ENCODE results near the gene FSTL4.

Gene FSTL4

DNA sequence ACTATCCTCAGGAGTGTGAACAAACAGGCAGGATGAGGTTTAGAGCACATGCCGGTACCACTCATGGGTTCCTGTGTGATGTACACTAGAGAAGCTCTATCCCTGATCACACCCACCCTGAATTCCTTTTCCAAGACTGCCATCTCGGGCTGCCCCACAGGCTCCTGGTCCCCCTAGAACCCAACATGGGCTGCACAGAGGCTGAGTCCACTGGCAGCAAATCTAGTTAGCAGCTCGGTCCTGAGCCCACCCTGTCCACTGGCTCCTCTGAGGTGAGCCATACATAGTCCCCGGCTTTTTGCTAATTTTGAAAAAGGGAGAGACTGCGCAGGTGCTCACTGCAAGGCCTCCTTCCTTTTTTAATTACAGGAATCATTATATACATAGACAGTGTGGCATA is 227.0 kb downstream of the FSTL4 start:
- DNase-seq (ENCODE audit: low read depth), result no peak

DNA sequence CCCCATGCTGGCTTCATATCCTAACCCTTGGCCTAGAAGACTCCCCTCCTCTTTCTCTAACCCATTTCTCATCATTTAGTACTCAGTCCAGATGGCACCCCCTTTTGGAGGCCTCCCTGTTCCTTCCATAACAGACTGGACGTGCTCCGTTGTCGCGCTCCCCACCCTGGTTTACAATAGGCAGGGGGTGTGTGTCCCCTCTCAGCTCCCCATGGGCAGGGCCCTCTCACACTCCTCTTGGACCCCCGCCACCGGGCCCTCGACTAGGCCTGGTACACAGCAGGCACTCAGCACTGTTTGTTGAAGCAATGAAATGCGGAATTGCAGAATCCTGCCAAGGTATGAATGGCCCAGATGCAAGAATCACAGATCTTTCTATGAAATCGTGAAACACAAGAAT is 227.4 kb downstream of the FSTL4 start:
- DNase-seq (ENCODE audit: low read depth), result no peak

DNA sequence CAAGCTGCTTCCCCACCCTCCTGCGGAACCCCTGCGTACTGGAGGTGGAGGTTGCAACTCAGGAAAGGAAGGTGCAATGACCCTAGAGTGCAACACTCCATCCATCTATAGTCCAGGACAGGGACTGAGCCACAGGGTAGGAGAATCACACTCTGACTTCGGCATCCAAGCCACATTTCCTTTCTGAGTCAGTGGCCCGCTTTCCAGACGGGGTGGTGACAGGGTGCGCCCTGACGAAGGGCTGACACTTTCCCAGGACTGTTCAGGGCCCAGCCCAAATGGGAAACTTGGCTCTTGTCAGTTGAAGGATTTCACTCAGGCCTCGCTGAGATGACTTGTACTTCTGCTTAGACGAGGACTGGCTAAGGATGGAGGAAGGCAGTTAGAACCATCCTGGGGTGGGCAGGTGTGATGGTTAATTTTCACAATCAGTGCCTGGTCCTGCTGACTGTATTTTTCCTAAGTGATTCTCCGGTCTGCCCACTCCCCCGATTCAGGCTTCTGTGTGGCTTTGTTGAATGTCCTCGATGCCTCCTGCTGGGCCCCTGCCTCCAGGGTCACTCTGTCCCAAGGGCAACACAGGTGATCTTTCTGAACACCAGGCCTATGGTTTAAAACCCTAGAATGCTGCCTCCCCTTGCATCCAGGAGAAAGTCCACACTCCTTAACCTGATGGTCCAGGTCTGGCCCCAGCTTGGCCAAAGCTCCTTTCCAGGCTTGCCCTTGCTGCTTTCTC is 228.1 kb downstream of the FSTL4 start:
- no peak for DNase-seq (ENCODE audit: low read depth)

DNA sequence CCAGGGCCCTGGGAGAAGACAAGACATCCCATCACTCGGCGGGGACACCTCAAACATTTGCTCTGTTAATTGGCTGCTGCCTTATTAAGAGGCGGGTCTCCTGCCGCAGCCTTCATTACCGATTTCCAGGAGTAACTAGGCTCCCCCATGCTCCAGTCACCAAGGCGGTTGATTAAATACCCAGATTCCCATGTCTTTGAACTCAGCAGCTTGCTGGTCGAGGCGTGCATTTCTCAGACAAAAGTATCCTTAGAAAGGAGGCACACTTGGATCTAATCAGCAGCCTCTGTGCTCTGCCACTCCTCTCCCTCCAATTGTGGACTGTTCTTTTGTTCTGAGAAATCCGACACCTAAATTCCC is 228.8 kb downstream of the FSTL4 start:
- DNase-seq (ENCODE audit: low read depth), result no peak

DNA sequence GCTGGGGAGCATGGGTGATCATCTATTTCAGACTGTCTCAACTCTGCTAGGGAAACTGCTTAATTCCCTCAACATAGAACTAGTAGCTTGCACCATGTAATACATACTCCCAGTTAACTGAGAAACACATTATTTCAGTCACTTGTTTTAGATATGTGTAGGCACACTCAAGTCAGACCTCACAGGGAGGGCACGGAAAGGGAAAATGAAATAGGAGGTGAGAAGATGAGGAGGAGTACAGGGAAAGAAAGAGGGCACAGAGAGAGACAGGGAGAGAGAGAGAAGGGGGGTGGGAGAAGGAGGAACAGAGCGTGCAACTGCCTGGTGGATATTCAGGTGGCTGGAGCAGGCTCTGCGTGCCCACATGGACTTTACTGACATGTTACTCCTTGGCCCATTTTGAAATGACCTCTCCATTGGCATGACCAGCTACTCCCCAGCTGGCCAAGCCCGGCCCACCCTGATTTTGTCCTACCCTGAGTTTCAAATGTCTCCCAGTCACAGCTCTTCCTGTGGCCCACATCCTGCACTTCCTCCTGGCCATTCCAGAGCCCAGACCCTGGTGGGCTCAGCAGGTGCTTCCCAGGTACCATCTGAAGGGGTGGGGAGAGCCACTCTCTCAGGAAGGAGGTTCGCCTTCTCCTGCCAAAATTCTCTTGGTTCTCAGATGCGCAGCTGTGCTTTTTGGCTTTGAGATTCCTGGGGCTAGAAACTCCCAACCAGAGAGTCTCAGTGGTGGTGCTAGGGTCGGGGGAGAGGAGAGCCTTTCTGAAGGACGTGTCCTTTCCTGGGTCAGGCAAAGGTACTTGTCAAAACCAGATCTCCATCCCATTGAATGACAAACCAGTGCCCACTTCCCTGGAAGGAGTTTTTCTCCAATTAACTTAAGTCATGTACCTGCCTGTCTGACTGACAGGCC is 229.4 kb downstream of the FSTL4 start:
- DNase-seq (ENCODE audit: low read depth), result no peak

DNA sequence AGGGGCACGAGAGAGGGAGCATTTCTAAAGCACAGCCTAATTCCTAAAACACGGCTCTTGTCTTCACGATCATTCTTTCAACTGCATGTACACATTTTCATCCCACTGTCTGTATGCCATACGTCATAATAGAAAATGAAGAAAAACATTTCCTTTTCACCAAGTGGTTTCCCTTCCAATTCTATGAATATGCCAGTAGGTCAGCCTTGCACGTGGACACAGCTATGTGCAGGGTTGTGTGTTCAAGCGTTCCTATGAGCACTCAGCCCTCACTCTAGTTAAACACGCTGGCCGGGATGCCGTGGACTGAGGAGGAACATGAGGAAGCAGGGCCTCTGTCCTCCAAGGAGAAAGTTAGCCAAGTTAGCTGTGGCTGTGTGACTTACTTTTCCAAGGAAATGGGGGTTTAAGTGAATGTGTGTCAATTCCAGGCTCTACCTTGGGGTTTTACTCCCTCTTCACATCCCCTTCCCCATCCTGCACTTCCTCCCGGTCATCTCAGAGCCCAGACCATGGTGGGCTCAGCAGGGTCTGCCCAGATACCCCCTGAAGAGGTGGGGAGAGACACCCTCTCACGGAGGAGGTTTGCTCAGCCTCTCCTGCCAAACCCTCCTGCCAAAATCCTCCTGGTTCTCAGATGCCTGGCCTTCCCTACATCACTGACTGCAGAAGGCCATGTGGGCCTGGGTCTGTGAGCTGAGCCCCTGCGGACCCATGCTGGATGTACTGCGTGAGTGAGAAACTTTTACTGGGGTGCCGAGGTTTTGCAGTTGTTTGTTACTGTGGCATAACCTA is 230.6 kb downstream of the FSTL4 start:
- DNase-seq (ENCODE audit: low read depth), result no peak

DNA sequence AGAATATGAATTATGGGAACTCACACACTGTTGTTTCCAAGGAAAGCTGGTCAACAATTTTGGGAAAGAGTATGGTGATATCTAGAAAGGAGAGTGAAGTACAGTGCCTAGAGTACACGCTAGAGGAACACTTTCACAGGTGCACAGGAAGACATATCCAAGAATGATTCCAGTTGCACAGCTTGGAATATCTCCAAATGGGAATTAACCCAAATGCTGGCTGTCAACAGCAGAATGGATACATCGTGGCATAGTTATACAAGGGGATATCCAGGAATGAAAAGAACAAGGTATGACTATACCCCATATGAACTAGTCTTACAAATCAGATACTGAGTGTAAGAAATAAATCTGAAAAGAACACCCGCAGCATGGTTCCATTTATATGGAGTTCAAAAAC is 231.3 kb downstream of the FSTL4 start:
- no peak for DNase-seq (ENCODE audit: low read depth)

DNA sequence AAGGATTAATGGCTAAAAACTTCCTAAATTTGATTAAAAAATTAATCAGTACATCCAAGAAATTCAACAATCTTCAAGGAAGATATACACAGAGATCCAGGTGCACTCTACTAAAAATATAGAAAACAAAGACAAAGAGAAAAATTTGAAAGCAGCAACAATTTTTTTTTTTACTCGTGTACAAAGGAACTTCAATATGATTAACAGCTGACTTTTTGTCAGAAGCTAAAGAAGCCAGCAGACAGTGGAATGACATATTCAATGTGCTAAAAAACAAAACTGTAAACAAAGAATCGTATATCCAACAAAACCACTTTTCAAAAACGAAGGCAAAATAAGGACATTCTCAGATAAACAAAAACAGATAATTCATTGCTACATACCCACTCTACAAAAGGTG is 234.6 kb downstream of the FSTL4 start:
- no peak for DNase-seq (ENCODE audit: low read depth)

DNA sequence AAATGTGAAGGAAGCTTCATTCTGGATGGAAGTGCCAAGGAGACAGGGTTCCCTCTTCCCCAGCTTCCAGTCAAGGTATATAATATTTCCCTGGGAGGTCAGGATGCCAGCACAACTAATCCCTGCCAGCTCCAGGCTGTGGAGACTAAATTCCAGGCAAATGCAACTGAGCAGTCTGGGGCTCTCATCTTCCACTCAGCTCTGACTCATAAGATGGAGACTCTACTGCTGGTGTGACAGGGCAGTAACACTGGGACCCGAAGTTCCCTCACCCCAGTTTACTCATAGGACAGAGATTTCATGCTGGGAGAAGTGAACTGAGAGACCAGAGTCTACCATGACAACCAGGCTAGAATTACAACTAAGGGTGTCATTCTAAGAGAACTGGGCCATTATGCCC is 235.4 kb downstream of the FSTL4 start:
- no peak for DNase-seq (ENCODE audit: low read depth)

DNA sequence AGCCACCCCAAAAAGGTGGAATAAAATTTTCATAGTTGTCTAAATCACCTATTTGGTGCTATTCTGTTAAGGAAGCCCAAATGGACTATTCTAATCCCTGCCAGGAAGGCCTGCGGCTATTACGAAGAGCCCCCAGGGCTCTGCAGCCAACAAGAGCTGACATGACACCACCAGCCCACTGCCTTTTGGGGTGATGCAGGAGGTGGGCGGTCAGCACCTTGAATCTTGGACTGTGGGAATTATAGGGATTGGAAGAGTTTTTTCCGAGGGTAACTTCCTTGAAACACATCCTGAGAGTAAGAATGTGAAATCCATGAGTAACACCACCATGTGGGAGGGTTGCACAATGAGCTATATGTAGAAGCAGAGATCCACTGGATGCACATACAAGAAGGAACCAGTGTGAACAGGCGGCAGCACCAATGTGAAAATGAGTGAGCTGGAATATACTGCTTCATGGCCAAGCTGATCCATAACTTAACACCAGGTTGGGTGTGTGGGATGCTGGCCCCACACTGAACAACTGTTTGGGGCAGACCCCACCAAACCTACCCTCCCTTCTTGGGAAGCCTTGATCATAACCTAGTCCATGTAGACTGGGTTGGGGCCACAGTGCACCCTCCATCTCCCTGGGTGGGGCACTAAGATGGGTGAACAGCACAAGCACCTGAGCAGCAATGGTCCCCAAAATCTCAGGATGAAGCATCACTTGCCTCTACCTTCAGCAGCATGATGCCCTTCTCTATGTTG is 239.0 kb downstream of the FSTL4 start:
- DNase-seq (ENCODE audit: low read depth), result no peak

DNA sequence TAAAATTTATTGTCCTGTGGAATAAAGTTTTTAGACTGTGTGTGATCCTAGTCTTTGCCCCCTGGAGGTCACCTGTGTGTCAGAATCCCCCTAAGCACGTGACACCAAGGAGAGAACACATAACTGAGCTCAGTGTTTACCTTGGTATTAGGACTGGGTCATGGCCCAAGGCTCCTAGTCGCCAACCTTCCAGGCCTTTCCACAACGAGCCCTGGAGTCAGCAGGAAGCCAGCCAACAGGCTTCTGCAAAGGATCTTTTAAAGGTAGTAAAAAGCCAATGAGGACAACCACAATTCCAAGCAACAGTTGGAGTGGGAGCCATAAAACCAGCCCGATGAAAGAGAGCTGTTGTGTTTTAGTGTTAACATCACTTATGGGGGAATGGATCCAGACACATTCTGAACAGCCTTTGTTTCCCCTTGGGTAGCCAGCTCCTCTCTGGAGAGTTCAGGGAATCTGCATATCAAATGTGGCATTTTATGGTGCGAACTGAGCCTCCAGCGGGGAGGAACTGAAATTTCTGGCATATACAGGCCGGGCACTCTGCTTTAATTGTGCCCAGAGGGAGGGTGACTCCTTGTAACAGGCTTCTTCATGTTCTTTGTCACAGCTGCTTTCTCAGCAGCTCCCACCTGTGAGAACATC is 239.9 kb downstream of the FSTL4 start:
- DNase-seq (ENCODE audit: low read depth), result no peak

DNA sequence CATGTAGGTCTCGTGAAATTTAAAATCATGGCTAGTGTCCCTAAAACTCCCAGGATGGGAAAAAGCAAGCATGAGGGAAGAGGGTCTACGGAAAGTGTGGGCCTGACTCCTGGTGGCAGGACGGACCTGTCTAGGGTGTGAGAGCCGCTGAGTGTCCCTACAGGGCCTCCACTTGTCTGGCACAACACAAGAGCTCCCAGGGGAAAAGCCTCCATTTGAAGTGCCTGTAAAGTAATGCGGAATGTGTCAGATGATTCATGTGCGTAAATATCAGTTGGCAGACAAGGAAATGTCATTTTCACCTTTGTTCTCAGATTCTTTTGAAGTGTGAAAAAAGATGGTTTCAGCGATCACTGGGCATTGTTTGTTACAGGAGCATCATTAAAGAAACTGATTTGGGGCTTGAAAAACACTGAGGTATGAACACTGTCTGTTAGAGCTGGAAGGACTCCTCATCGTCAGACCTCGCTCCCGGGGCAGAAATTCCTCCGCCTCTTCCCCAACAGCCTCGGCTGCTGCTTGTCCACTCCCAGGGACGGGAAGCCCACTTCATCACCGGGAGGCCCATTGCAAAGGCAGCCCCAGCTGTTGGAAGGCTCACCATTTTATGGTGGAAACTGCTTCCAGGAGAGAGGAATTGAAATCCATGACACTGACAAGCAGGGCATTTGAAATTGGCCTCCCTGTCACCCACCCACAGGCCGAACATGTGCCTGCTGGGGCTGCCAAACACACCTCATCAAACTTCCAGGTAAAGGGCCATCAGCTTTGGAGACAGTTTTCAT is 240.8 kb downstream of the FSTL4 start:
- DNase-seq (ENCODE audit: low read depth), result no peak

DNA sequence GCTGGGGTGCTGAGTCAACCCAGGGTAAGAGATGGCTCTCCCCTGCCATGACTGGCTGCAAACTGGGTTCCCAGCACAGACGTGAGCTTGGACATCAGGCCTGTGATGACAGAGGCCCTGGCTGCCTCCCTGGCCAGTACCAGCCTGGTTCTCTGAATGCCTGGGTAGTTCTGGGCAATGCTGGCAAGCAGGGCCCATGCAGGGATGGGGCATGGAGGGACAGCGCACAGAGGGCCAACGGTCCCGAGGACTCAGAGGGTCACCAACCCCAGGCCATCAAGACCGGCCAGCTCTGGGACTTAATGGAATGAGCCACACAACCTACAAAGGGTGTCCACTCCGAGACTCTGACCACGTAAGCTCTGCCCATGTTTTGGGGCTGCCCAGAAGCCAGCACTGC is 241.4 kb downstream of the FSTL4 start:
- no peak for DNase-seq (ENCODE audit: low read depth)

DNA sequence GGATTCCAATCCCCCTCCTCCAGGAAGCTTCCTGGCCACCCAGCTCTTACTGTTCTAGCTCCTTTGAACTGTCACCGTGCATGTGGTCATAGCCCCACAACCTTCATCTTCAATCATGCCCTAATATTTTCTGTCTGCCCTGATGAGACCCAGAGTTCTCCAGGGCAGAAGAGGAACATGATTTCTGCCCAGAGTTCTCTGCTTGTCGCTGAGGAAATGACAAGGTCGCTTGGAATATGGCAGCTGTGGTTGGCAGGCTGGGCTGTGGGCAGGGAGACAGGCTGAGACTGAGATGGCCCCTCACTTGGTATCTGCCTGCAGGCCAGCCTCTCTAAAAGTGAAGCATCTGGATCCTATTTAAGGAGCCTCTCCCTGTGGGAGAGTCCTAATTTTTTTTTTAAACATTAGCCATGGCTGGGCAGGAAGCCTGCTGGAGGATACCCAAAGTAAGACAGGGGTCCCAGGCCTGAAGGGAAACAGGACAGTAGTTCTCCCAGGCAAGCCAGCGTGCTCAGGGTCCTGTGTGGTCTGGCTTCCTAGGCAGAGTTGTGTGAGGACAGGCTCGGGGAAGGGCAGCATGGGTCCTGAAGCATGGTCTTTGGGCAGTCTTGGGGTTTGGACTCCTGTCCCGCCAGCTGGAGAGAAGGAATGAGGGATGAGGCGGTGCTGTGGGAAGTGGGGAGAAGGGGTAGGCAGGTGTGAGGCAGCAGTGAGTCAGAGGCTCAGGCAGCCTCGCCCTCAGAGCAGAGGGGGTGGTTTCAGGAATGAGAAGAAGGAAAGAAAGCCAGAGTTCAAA is 242.1 kb downstream of the FSTL4 start:
- DNase-seq (ENCODE audit: low read depth), result no peak

DNA sequence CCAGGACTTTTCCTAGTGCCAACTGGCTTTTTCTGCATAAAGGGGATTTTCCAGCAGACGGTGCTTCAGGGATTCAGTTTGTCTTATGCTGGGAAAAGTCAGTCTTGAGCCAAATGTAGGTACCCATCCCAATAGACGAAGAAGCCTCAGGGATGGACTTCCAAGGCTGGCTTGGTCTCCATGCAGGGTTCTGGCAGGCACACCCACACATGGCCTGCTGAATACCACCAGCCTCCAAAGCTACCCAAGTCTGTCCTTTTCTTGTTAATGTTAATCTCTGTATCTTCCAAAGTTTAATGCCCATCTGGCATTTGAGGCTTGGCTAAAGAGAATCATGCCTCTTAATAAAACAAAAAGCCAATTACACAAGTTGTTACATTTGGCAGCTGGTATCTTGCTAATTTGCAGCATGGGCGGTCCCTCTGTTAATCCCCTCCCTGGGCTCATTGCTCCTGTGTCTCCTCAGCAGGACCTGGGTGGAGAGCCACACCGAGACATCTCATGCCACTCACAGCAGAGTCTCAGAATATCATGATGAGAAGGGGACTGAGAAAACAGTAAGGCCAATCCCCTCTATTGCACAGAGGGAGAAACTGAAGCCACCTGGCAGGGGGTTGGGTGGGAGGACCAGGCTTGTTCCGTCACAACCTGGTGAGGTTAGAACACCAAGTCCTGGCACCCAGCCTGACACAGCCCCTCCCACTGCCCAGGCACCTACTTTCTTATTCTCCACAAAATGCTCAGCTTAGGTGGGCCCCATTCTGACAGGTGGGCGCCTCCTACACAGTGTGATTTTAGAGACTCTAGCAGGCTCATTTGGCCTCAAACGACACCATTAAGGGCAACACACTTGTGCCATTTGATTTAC is 243.2 kb downstream of the FSTL4 start:
- no peak for DNase-seq (ENCODE audit: low read depth)

DNA sequence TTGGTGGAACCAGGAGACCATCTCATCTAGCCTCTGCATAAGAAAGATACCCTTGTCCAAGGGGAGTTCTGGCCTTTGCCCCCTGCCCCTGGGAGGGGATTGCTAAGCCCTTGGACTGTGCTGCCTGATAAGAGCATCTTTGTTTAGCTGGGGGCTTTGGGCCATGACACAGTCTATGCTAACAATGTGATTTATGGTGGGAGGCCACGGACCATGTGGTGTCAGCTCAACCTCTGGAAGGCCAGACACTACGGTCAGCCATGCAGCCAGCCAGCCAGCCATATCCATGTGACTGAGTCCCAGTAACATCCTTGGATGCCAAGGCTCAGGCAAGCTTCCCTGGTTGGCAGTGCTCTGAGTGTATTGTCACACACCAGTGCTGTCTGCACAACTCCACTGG is 244.4 kb downstream of the FSTL4 start:
- DNase-seq (ENCODE audit: low read depth), result no peak

DNA sequence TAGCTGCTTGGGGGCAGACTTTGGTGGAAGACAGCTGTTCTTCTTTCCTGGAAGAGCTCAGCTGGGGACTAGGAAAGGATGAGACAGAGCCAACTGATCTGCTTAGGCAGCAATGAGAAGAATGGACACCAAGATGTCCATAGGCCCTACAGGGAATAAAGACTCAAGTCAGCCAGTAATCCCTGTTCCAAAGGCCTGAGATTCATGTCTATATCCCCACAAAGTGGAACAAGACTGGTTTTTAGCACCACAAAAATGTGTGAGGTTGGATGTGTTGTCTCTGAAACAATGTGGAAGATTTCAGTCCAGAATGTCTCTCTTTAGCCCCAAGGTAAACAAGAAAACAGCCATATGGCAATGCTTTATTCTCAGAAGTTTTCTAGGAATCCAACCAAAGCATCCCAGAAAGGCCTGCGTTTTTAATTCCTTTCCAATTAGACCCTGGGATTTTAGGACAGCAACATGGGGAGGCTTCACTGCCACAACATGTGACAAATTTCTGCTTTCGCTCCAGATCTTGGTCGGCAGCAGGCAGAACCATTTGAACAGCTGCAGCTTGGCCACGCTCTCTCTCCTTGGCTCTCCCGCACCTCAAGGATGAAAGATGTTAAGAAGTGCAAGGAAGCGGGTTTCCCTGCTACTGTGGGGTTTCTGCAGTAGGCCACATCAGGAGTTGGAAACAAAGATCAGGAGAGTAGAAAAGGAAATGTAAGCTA is 245.1 kb downstream of the FSTL4 start:
- DNase-seq (ENCODE audit: low read depth), result no peak

DNA sequence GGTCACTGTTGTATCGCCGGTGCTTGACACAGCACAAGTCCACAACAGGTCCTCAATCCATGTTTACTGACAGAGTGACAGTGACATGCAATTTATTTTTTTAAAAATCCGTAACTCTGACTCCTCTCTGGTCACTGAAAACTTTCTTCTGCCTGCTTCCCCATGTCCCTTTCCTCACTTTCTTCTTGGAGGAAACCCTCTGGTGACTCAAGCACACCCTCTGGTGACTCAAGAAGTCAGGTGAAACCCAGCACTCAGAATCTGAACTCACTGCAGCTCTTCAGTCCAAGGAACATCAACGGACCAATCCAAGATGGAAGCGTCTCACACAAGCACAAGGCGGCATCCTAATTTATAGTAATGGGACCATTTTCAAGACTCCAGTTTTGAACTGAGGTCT is 245.9 kb downstream of the FSTL4 start:
- DNase-seq (ENCODE audit: low read depth), result no peak
